Fibroblast of the aortic adventitia (primary cell): ENCODE data around the gene NIPAL4. TPM values are rescaled to one million over a fixed set of nuclear protein-coding genes. Genes with fewer than 3 reads are reported as not detected.

Source experiments
- DNase-seq: peaks from one replicate; pipeline ENCODE4 v3.0.0-alpha.2; 2010; ENCODE audit warnings: low read depth
- H3K4me3 ChIP-seq: 2 replicates; pipeline ENCODE4 v1.5.1; 2011; ENCODE audit warnings: low read depth, mild to moderate bottlenecking, control low read depth, low read length, moderate library complexity
- total RNA-seq: library from RNA; depleted of rRNA; stranded (reverse); fragments of >200 nt; gene quantifications from 2 replicates; pipeline ENCODE4 v1.2.3, GENCODE V29; 2012; ENCODE audit warnings: low replicate concordance
- TF ChIP-seq, protein P1 (sequence below): IDR thresholded peaks from 2 replicates; pipeline ENCODE4 v1.5.1; 2011; ENCODE audit warnings: mild to moderate bottlenecking, low read length, control low read depth, inconsistent platforms; ENCODE audit not compliant: insufficient read depth

The NIPAL4 gene
- total RNA-seq, 1 donor = under 0.01 TPM

DNA sequence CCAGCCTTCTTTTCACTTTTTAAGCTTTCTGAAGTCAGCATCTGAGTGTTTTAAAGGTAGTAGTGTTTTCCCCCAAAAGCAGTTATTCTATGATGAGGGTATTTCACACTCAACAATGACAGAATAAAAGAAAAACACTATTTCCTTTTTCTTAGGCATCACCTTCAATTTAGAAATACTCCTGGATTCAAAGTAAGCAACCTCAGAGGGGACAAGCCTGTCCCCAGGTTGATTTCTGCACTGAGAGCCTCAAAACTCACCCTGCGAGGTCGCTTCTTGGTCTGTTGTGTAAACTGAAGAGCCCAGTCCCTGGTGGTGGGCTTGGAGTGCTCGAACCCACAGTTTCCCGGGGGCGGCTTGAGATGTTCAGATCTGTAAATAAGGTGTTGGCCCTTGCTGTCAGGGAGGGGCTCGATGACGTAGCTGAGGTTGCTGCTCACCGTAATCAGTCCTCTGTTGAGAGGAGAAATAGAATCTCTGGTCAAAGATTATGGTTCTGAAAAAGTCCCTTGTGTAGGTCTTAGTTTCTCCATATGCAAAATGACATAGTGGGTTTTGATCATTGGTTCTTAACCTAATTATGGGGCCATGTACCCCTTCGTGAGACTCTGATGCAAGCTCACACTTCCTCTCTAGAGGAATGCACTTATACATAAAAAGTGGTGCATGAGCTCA is 59.7 kb downstream of the NIPAL4 start:
- H3K4me3 ChIP-seq = no peak overlapping the region
- TF ChIP-seq, protein P1, sequence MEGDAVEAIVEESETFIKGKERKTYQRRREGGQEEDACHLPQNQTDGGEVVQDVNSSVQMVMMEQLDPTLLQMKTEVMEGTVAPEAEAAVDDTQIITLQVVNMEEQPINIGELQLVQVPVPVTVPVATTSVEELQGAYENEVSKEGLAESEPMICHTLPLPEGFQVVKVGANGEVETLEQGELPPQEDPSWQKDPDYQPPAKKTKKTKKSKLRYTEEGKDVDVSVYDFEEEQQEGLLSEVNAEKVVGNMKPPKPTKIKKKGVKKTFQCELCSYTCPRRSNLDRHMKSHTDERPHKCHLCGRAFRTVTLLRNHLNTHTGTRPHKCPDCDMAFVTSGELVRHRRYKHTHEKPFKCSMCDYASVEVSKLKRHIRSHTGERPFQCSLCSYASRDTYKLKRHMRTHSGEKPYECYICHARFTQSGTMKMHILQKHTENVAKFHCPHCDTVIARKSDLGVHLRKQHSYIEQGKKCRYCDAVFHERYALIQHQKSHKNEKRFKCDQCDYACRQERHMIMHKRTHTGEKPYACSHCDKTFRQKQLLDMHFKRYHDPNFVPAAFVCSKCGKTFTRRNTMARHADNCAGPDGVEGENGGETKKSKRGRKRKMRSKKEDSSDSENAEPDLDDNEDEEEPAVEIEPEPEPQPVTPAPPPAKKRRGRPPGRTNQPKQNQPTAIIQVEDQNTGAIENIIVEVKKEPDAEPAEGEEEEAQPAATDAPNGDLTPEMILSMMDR = no peak
- no peak for DNase-seq

DNA sequence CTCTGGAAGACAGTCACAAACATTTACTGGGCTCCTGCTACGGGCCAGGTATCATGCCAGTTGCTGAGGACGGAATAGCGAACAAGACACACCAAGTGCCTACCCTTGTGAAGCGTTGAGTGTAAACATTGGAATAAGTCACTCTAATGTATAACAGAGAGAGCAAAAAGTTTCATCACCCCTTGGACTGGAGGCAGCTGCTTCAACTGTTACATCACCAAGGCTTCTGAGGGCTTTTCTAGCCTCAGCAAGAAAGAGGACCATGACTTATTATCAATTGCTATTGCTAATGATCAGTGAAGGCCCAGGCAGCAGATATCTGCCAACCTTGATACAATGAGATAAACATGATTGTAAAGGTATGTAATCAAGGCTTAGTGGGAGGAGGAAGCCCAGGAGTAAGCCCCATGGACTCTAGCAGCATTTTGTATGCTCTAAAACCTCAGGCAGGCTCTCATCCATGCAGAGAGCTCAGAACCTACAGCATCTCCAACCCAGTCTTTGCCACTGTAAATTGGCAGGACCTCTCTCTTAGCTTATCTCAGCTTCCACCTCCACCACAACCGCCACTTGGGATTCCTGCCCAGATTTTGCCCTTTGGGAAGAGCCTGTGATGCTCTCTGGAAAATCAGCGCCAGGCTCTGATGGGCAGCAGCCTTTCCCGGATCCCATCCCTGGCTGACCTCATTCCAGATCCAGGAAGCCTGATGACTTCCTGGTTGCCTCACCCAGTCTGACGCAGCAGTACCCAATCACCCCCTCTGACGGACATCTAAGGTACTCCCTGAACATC is 61.1 kb downstream of the NIPAL4 start:
- DNase-seq = peak; percentile 78

DNA sequence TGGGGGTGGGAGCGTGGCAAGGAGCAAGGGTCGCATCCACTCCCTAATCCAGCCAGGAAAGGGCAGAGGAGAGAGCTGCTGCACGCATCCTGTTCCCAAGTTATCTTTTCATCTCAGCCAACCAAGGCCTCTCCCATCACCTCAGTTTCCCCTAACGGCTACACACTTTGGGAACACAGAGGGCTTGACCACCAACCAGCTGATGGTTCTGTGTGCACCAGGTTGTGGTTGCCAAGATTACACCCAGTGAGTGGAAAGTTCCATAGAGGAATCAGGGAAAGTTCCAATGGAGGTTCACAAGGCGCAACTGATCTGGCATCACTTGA is 61.7 kb downstream of the NIPAL4 start:
- no peak overlapping the region for H3K4me3 ChIP-seq
- TF ChIP-seq, protein P1 = no peak
- DNase-seq = no peak

More for the DNA sequence above, 61.1 kb downstream of the NIPAL4 start:
- TF ChIP-seq, protein P1 = peak; percentile 45
- no peak overlapping the region for H3K4me3 ChIP-seq

DNA sequence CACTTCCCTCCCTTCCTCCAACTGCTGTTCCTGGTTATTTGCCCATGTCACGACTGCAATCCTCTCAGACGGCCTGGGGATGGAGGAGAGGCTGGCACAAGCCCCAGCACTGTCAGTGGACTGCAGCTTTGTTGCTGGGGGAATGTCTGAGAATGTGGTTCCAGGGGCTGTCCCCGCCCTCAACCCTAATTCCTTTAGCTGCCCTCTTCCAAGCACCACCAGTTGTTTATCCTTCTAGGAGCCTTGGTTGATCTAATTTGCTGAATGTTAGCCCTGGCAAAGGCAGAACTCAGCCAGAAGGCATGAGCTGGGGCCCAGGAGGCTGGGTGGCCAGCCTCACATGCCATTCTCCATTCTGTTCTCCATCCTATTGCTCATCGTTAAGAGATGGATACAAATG is 64.0 kb downstream of the NIPAL4 start:
- TF ChIP-seq, protein P1 = no peak
- peak; percentile 37 for DNase-seq
- H3K4me3 ChIP-seq = no peak overlapping the region

Other genes with a start within 250 kb of the NIPAL4 start
- 3.7 and 12.4 TPM in 2 replicates for gene CYFIP2, start 194.1 kb upstream of the NIPAL4 start, total RNA-seq
- gene ADAM19, start 115.6 kb downstream of the NIPAL4 start, total RNA-seq = 11.2 and 15.5 TPM in 2 replicates
- 0.09 TPM in 1 of 2 replicates, not detected in the other for gene SOX30, start 192.2 kb downstream of the NIPAL4 start, total RNA-seq
- not detected in 2 replicates for gene C5orf52, start 211.3 kb downstream of the NIPAL4 start, total RNA-seq